ENCODE results near the gene ATP13A5.
A peak's percentile ranks its signal among the peaks of the same experiment; 100 is the strongest.

ATP13A5 gene

GRCh38 chr3:193344486-193344885 is 34.1 kb downstream of the ATP13A5 start:
- no peak for ATAC-seq

GRCh38 chr3:193343726-193344222 is 34.8 kb downstream of the ATP13A5 start:
- ATAC-seq, result no peak

- no peak for ATAC-seq
Observed at GRCh38 chr3:193342551-193342950, 36.0 kb downstream of the ATP13A5 start.

GRCh38 chr3:193335031-193335430 is 43.5 kb downstream of the ATP13A5 start:
- no peak for ATAC-seq

- no peak for ATAC-seq
Observed at GRCh38 chr3:193333229-193333628, 45.3 kb downstream of the ATP13A5 start.

- ATAC-seq, result no peak
Observed at GRCh38 chr3:193330555-193331204, 47.9 kb downstream of the ATP13A5 start.

GRCh38 chr3:193317682-193318300 is 60.8 kb downstream of the ATP13A5 start:
- no peak for ATAC-seq

GRCh38 chr3:193314161-193314560 is 64.4 kb downstream of the ATP13A5 start:
- ATAC-seq, result no peak

- ATAC-seq, result no peak
Observed at GRCh38 chr3:193313061-193313958, 65.2 kb downstream of the ATP13A5 start.

- no peak for ATAC-seq
Observed at GRCh38 chr3:193310914-193311723, 67.4 kb downstream of the ATP13A5 start.

- no peak for ATAC-seq
Observed at GRCh38 chr3:193305356-193305755, 73.2 kb downstream of the ATP13A5 start.

GRCh38 chr3:193301433-193301832 is 77.1 kb downstream of the ATP13A5 start:
- no peak for ATAC-seq

- peak in 1 of 2 donors; percentile 38 for ATAC-seq
Observed at GRCh38 chr3:193297421-193297820, 81.1 kb downstream of the ATP13A5 start.

- no peak for ATAC-seq
Observed at GRCh38 chr3:193295985-193296384, 82.6 kb downstream of the ATP13A5 start.

GRCh38 chr3:193292386-193292785 is 86.2 kb downstream of the ATP13A5 start:
- no peak for ATAC-seq

GRCh38 chr3:193271101-193271840 is 107.3 kb downstream of the ATP13A5 start:
- ATAC-seq, result no peak

GRCh38 chr3:193270451-193270850 is 108.1 kb downstream of the ATP13A5 start:
- ATAC-seq, result no peak

GRCh38 chr3:193269343-193270028 is 109.1 kb downstream of the ATP13A5 start:
- no peak for ATAC-seq

GRCh38 chr3:193262707-193263106 is 115.8 kb downstream of the ATP13A5 start:
- ATAC-seq, result no peak

GRCh38 chr3:193261970-193262369 is 116.6 kb downstream of the ATP13A5 start:
- no peak for ATAC-seq

GRCh38 chr3:193253986-193254660 is 124.4 kb downstream of the ATP13A5 start:
- ATAC-seq, result no peak
